Stimulated activated CD4-positive, alpha-beta T cell treated with anti-CD3 and anti-CD28 coated beads, Interleukin-4, amount 100 ng/mL, for 1 hour (primary cell): ENCODE measurements around the gene CTXN2.

Experiments
- DNase-seq: peaks from one replicate; pipeline ENCODE4 v3.0.0-alpha.2; 2020

Gene CTXN2

GRCh38 chr15:48225771-48226170 lies 34.3 kb downstream of the CTXN2 start:
- no peak for DNase-seq

DNA sequence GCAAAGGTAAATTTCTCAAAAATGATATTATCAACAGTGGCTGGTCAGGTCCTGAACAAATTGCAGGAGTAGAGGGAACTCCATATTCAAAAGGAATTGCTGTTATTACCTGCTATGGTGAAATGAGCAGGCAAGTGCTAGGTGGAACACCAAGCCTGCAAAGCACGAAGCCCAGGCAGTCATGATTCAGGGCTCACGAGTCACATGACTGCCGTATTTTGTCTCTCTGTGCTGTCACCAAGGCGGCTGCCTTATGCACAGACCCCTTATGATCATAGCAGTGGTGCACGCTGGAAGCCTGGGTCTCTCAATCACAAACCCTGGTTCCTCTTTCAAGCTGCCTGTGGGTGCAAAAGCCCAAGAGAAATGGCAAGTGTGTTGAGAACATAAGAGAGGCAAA lies 39.0 kb downstream of the CTXN2 start:
- DNase-seq, result no peak

DNA sequence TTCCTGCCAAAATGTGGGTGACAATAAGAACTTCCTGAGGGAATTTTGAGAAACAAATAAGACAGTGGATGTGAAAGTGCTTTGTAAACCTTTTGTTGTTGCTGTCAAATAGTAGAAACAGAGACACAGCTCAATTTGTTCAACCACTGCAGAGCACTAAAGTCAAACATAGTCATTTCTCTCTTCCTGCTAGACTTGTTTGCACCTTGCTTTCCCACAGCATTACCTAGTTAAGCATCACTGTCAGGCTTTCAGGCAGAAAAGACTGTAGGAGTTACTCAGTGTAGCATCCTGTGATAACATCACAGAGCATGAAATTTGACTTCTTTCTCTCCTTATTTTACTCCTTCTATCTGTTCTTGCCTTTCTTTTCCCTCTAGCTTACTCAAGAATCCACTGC lies 41.8 kb downstream of the CTXN2 start:
- no peak for DNase-seq

GRCh38 chr15:48239334-48239733 lies 47.9 kb downstream of the CTXN2 start:
- no peak for DNase-seq

GRCh38 chr15:48242015-48242414 lies 50.5 kb downstream of the CTXN2 start:
- no peak for DNase-seq

DNA sequence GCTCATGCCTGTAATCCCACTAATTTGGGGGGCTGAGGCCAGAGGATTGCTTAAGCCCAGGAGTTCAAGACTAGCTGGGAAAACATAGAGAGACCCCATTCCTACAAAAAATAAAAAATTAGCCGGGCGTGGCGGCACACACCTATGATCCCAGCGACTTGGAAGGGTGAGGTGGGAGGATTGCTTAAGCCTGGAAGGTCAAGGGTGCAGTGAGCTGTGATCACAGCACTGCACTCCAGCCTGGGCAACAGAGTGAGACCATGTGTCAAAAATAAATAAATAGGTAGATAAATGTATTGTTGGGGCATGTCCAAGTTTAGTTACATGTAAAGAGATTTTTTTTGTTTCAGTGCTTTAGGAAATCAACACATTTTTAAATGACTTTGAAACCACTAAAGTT lies 51.1 kb downstream of the CTXN2 start:
- no peak for DNase-seq

DNA sequence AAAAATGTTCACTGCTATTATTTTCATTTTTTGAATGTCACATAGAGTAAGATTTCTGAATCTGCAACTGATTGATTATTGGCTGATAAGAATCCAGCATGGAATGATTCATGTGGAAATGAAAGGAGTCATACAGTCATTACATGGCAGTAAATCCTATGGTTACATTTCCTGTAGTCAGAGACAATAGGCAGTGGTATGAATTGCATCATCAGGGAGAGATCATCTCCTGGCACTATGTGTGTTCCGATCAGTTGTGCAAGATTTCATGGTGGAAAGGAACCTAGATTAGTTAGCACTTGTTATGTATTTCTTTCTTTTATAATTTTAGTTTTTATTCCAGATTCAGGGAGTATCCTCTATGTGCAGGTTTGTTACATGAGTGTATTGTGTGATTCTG lies 53.5 kb downstream of the CTXN2 start:
- no peak for DNase-seq

DNA sequence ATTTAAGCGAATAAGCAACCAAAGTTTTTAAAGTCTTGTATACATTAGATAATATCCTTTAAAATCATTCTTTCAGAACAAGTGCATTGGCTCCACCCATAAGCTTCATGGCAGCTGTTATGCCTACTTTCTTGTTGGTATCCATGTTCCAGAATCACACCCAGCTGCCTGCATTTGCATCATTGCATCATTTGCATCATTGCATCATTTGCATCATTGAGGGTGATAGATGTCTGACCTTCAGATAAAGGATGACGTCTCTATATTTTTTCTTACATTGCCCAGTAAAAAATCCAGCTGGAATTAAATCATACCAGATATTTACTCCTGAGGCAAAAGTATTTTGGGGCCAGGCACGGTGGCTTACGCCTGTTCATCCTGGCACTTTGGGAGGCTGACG lies 56.9 kb downstream of the CTXN2 start:
- no peak for DNase-seq

GRCh38 chr15:48250640-48251076 lies 59.2 kb downstream of the CTXN2 start:
- no peak for DNase-seq

DNA sequence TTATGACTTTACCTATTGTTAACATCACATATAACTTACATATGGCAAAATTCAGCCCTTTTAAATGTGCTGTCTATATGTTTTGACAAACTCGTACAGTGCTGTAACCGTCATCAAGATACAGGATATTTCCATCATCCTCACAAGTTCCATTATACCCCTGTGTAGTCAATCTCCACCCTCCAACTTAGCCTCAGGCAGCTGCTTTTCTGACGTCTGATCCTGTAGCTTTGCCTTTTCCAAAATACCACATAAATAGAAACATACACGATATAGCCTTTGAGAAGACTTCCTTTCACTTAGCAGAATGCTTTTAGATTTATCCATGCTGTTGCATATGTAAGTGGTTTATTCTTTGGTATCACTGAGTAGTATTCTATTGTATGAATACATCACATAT lies 61.7 kb downstream of the CTXN2 start:
- no peak for DNase-seq
